ENCODE data around the gene C1orf74. TPM values are rescaled to one million over a fixed set of nuclear protein-coding genes. Genes with fewer than 3 reads are reported as not detected.

C1orf74 gene
- total RNA-seq, 1 experiment from 2014 or later: 5.7 TPM

DNA sequence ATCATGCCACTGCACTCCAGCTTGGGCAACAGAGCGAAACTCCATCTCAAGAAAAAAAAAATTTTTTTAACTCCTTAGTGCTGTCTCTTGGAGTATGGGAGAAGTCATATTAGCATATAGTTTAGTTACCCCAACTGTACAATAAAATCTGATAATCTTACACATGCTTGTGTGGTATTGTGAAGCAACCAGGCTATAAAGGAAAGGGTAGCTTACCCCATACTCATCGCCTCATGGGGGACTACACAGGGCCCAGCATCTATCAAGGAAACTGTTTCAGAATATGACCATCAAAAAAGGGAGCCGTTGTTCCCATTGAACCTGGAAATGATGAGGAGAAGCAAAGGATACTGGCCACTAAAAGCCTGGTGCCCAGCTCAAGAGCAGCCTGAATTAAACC is 31.5 kb downstream of the C1orf74 start:
- intact Hi-C loops (cut with micrococcal nuclease): no loop called here
- Histone ChIP-seq H3K4me1 (ENCODE audit: insufficient read depth, low read length) (peaks cover 6% of the 10 kb centered on the region; the same call in 1 of the 2 replicates), H3K4me2 (ENCODE audit: low read length) (no peak overlapping the region), H2AFZ (ENCODE audit: low read length) (no peak overlapping the region), H3K9me3 (ENCODE audit: low read length) (no peaks in the 10 kb centered on the region), H3K27me3 (ENCODE audit: low read length) (no peaks in the 10 kb centered on the region), H3F3A (ENCODE audit: low read length, unreplicated experiment) (no peaks in the 10 kb centered on the region), H3K36me3 (ENCODE audit: low read depth, low read length) (no peaks in the 10 kb centered on the region), H3K79me2 (ENCODE audit: low read length) (no peaks in the 10 kb centered on the region), H3K27ac (ENCODE audit: low read length) (no peak overlapping the region), H3K4me3 (ENCODE audit: low read length) (no peak overlapping the region), H3K9me2 (replicated peaks; ENCODE audit: low read length) (no peaks in the 10 kb centered on the region), H4K20me1 (ENCODE audit: low read length) (no peaks in the 10 kb centered on the region), H3K9ac (ENCODE audit: low read length) (no peak overlapping the region)
- TF ChIP-seq EZH2phosphoT487 (IDR thresholded peaks at IDR 0.05; ENCODE audit: borderline replicate concordance, low read length) (no peak), EZH2 (IDR thresholded peaks at IDR 0.05; ENCODE audit: low read length, unreplicated experiment) (no peak)
- TF ChIP-seq, protein P1, sequence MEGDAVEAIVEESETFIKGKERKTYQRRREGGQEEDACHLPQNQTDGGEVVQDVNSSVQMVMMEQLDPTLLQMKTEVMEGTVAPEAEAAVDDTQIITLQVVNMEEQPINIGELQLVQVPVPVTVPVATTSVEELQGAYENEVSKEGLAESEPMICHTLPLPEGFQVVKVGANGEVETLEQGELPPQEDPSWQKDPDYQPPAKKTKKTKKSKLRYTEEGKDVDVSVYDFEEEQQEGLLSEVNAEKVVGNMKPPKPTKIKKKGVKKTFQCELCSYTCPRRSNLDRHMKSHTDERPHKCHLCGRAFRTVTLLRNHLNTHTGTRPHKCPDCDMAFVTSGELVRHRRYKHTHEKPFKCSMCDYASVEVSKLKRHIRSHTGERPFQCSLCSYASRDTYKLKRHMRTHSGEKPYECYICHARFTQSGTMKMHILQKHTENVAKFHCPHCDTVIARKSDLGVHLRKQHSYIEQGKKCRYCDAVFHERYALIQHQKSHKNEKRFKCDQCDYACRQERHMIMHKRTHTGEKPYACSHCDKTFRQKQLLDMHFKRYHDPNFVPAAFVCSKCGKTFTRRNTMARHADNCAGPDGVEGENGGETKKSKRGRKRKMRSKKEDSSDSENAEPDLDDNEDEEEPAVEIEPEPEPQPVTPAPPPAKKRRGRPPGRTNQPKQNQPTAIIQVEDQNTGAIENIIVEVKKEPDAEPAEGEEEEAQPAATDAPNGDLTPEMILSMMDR (conservative IDR thresholded peaks at IDR 0.05; ENCODE audit: low read depth, low read length): no peak
- no peak for ATAC-seq
- no TSS peak for BruUV-seq (replicated peaks)
- ChIA-PET CTCF (no interaction called here), POLR2A (ENCODE audit: unreplicated experiment) (no interaction called here)
- DNase-seq: no peak

DNA sequence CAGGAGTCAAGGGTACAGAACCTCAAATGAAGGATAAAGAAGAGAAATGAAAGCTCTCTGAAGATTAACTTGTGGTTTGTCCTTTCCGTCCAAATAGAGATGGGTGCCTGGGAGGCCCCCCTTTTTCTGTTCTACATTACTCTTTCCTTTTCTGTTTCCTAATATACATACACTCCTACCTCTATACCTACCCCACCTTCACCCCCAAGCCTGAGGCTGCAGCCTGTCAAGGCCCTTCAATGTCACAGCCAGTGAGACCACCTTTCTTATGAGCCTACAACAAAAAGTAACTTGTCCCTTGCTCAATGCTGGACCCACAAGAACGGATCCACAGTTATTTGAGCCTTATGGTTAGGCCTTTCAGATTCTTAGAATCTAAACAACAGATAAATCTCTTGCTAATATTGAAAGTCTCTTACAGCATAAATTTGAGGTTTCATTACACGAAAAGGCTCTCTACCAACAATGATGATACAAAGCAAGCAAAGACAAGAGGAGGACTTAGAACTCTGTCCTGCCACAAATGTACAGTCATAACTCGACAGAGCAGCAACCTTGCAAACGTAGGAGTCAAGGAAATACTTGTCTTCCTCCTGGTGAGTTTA is 32.6 kb downstream of the C1orf74 start:
- Histone ChIP-seq H3K36me3 (ENCODE audit: low read depth, low read length) (no peaks in the 10 kb centered on the region), H3K79me2 (ENCODE audit: low read length) (no peaks in the 10 kb centered on the region), H4K20me1 (ENCODE audit: low read length) (no peaks in the 10 kb centered on the region), H3K27ac (ENCODE audit: low read length) (no peak overlapping the region), H3F3A (ENCODE audit: low read length, unreplicated experiment) (no peaks in the 10 kb centered on the region), H3K4me2 (ENCODE audit: low read length) (no peak overlapping the region), H2AFZ (ENCODE audit: low read length) (no peak overlapping the region), H3K9me3 (ENCODE audit: low read length) (no peaks in the 10 kb centered on the region), H3K27me3 (ENCODE audit: low read length) (no peaks in the 10 kb centered on the region), H3K9me2 (replicated peaks; ENCODE audit: low read length) (no peaks in the 10 kb centered on the region), H3K9ac (ENCODE audit: low read length) (no peak overlapping the region), H3K4me1 (ENCODE audit: insufficient read depth, low read length) (peaks cover 14% of the 10 kb centered on the region), H3K4me3 (ENCODE audit: low read length) (no peak overlapping the region)
- TF ChIP-seq EZH2 (IDR thresholded peaks at IDR 0.05; ENCODE audit: low read length, unreplicated experiment) (no peak), EZH2phosphoT487 (IDR thresholded peaks at IDR 0.05; ENCODE audit: borderline replicate concordance, low read length) (no peak)
- TF ChIP-seq, protein P1 (conservative IDR thresholded peaks at IDR 0.05; ENCODE audit: low read depth, low read length): no peak
- DNase-seq: no peak
- no peak for ATAC-seq
- BruUV-seq (replicated peaks): no TSS peak
- intact Hi-C loops (cut with micrococcal nuclease): no loop called here
- ChIA-PET CTCF (no interaction called here), POLR2A (ENCODE audit: unreplicated experiment) (no interaction called here)

DNA sequence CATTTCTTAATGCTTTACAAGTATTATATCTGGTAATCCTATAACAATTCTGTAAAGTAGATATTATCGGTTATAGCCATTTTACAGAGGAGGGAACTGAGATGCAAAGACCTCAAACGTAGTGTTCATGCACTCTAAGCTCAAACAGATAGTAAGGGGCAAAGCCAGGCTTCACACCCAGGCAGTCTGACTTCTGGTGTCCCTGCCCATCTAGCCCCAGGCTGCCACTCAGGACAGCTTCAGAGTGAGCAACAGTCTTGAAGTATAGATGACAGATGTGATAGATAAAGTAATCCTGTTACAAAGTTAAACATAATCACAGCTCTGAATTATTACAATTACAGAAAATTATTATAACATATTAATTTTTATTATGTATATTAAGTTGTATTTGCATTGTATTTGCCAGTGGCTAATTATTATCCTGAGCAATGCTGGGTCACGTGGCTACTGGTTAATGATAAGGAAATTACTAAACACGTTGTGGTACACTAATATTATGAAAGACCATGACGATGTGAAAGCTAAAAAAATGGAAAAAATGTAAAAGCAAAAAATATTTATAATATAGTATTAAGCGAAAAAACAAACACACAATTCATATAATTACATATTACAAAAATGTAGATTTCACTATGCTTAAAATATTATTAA is 34.6 kb downstream of the C1orf74 start:
- DNase-seq: no peak
- H4K20me1 ChIP-seq (ENCODE audit: low read length): no peaks in the 10 kb centered on the region
- 0 out of 2 replicates have a peak overlapping the region, but pooled peaks have one; percentile 3 for H2AFZ ChIP-seq (ENCODE audit: low read length)

More for the DNA sequence above, 34.6 kb downstream of the C1orf74 start:
- Histone ChIP-seq H3K9ac (ENCODE audit: low read length) (no peak overlapping the region), H3F3A (ENCODE audit: low read length, unreplicated experiment) (no peaks in the 10 kb centered on the region), H3K27me3 (ENCODE audit: low read length) (no peaks in the 10 kb centered on the region), H3K9me3 (ENCODE audit: low read length) (no peaks in the 10 kb centered on the region), H3K36me3 (ENCODE audit: low read depth, low read length) (no peaks in the 10 kb centered on the region), H3K4me1 (ENCODE audit: insufficient read depth, low read length) (peaks cover 19% of the 10 kb centered on the region), H3K79me2 (ENCODE audit: low read length) (no peaks in the 10 kb centered on the region), H3K4me3 (ENCODE audit: low read length) (no peak overlapping the region), H3K4me2 (ENCODE audit: low read length) (no peak overlapping the region), H3K9me2 (replicated peaks; ENCODE audit: low read length) (no peaks in the 10 kb centered on the region), H3K27ac (ENCODE audit: low read length) (no peak overlapping the region)
- intact Hi-C loops (cut with micrococcal nuclease): loop anchor here (5.0 kb wide), 1 partner anchor 122 kb away; no protein-coding TSS in a partner anchor
- no peak for ATAC-seq
- TF ChIP-seq, protein P1 (conservative IDR thresholded peaks at IDR 0.05; ENCODE audit: low read depth, low read length): no peak
- TF ChIP-seq EZH2phosphoT487 (IDR thresholded peaks at IDR 0.05; ENCODE audit: borderline replicate concordance, low read length) (no peak), EZH2 (IDR thresholded peaks at IDR 0.05; ENCODE audit: low read length, unreplicated experiment) (no peak)
- no TSS peak for BruUV-seq (replicated peaks)
- ChIA-PET CTCF (no interaction called here), POLR2A (ENCODE audit: unreplicated experiment) (no interaction called here)

All from PC-3 (cell line).